K562 (cell line): Measurements from ENCODE around the gene BNIPL. TPM values are rescaled to one million over a fixed set of nuclear protein-coding genes. Genes with fewer than 3 reads are reported as not detected.

Source experiments
- ARID3A ChIP-seq: IDR thresholded peaks from 2 replicates; pipeline ENCODE4 v1.6.1; 2012; ENCODE audit warnings: low read depth, low read length, improper control_type of control experiment, borderline replicate concordance
- DDX20 ChIP-seq: fragments of 450-650 bp; IDR thresholded peaks from 2 replicates; pipeline ENCODE4 v1.6.1; 2016; ENCODE audit warnings: missing genetic modification characterization, low read depth, mild to moderate bottlenecking, missing compliant biosample characterization, moderate library complexity
- ETV5 ChIP-seq: sonication (generic); formaldehyde crosslinking; IDR thresholded peaks from 2 replicates; pipeline ENCODE4 v1.4.0; 2020; ENCODE audit warnings: low read depth, mild to moderate bottlenecking, missing genetic modification reagents
- HDAC3 ChIP-seq: fragments of 450-650 bp; IDR thresholded peaks from 2 replicates; pipeline ENCODE4 v1.6.1; 2018; ENCODE audit warnings: borderline replicate concordance, mild to moderate bottlenecking, moderate library complexity; ENCODE audit not compliant: partially characterized antibody
- HNRNPLL ChIP-seq: fragments of 200-400 bp; formaldehyde crosslinking; IDR thresholded peaks from 2 replicates; pipeline ENCODE4 v1.6.1; 2017; ENCODE audit warnings: low read length, low read depth, mild to moderate bottlenecking; ENCODE audit not compliant: poor library complexity, severe bottlenecking
- JUN ChIP-seq, 2 experiments: sonication (generic) in 1 of 2; formaldehyde crosslinking in 1 of 2; IDR thresholded peaks; 2 replicates each; pipeline versions ENCODE4 v1.6.1 to v1.8.0; 2012 to 2022; ENCODE audit warnings: borderline replicate concordance in 2 of 2, mild to moderate bottlenecking in 2 of 2, improper control_type of control experiment in 1 of 2, low read depth in 1 of 2, low read length in 1 of 2, missing genetic modification reagents in 1 of 2
- MAZ ChIP-seq, 2 experiments: fragments of 450-650 bp in 1 of 2; sonication (generic) in 1 of 2; formaldehyde crosslinking; IDR thresholded peaks in 1 of 2; conservative IDR thresholded peaks in 1 of 2; 2 replicates each; pipeline versions ENCODE4 v1.4.0 to v1.5.0; 2020; ENCODE audit warnings: mild to moderate bottlenecking in 1 of 2, missing genetic modification reagents in 1 of 2
- MLLT1 ChIP-seq, 2 experiments: fragments of 450-650 bp; IDR thresholded peaks; 2 replicates each; pipeline ENCODE4 v1.6.1; 2016
- MYBL2 ChIP-seq, 2 experiments: fragments of 450-650 bp in 1 of 2; sonication (generic) in 1 of 2; formaldehyde crosslinking in 1 of 2; IDR thresholded peaks; 2 replicates each; pipeline versions ENCODE4 v1.6.1 to v1.8.1; 2017 to 2022; ENCODE audit warnings: borderline replicate concordance in 1 of 2, inconsistent platforms in 1 of 2, low read depth in 1 of 2, mild to moderate bottlenecking in 1 of 2, missing genetic modification reagents in 1 of 2, moderate library complexity in 1 of 2
- NCOA4 ChIP-seq: fragments of 450-650 bp; IDR thresholded peaks from 2 replicates; pipeline ENCODE4 v1.6.1; 2018; ENCODE audit warnings: mild to moderate bottlenecking; ENCODE audit not compliant: partially characterized antibody
- NELFE ChIP-seq: IDR thresholded peaks from 2 replicates; pipeline ENCODE4 v1.6.1; 2011; ENCODE audit warnings: mild to moderate bottlenecking; ENCODE audit not compliant: insufficient read depth, insufficient read length
- RBM39 ChIP-seq: fragments of 200-400 bp; formaldehyde crosslinking; optimal IDR thresholded peaks from 2 replicates; pipeline ENCODE3; 2018; ENCODE audit warnings: low read depth, low read length
- RNF219 ChIP-seq: fragments of 250-450 bp; sonication (Bioruptor Pico); IDR thresholded peaks from 2 replicates; pipeline ENCODE4 v1.5.0; 2022; ENCODE audit warnings: mild to moderate bottlenecking
- SMC3 ChIP-seq: conservative IDR thresholded peaks from 2 replicates; pipeline ENCODE4 v1.6.1; 2011; ENCODE audit warnings: low read depth, low read length, improper control_type of control experiment; ENCODE audit not compliant: insufficient read depth
- WHSC1 ChIP-seq: IDR thresholded peaks from one replicate; pipeline ENCODE4 v1.6.1; 2012; ENCODE audit warnings: low read length, control low read depth, inconsistent platforms
- ZFX ChIP-seq: sonication (generic); formaldehyde crosslinking; IDR thresholded peaks from 2 replicates; pipeline ENCODE4 v1.8.0; 2022; ENCODE audit warnings: mild to moderate bottlenecking, missing genetic modification reagents, moderate library complexity
- ZNF174 ChIP-seq: fragments of 250-450 bp; sonication (Bioruptor Pico); IDR thresholded peaks from 2 replicates; pipeline ENCODE4 v1.4.0; 2020; ENCODE audit warnings: mild to moderate bottlenecking
- ZNF277 ChIP-seq: fragments of 250-450 bp; sonication (Bioruptor Pico); IDR thresholded peaks from 2 replicates; pipeline ENCODE4 v1.8.0; 2022; ENCODE audit warnings: inconsistent platforms, mild to moderate bottlenecking, moderate library complexity, borderline replicate concordance
- ZNF561 ChIP-seq: fragments of 450-650 bp; formaldehyde crosslinking; conservative IDR thresholded peaks from 2 replicates; pipeline ENCODE4 v1.4.0; 2020; ENCODE audit warnings: mild to moderate bottlenecking, moderate library complexity
- ZNF79 ChIP-seq: fragments of 250-450 bp; sonication (Bioruptor Pico); IDR thresholded peaks from 2 replicates; pipeline ENCODE4 v1.4.0; 2020; ENCODE audit warnings: low read depth, mild to moderate bottlenecking, moderate library complexity
- polyA plus RNA-seq, 8 experiments: library from polyadenylated mRNA; depleted of rRNA in 4 of 8; stranded (reverse) in 5 of 8; unstranded in 3 of 8; fragments of >200 nt; fragmentation: Nextera tagmentation in 2 of 8; fragmentation: Illumina TruSeq in 1 of 8; extraction: Ambion mirVana in 2 of 8; extraction: Trizol in 1 of 8; gene quantifications; 2 replicates each; pipeline versions ENCODE4 v1.2.1 to v1.2.3, GENCODE V29; 2011 to 2014; ENCODE audit warnings: inconsistent platforms in 1 of 8, missing spikeins in 1 of 8
- total RNA-seq, 7 experiments: library from RNA; depleted of rRNA in 6 of 7; stranded (reverse); fragments of >200 nt in 6 of 7; fragmentation: Illumina TruSeq in 2 of 7; extraction: Trizol in 2 of 7; gene quantifications; 2 replicates each; pipeline versions ENCODE4 v1.2.1 to v1.2.3, GENCODE V29; 2011 to 2021; ENCODE audit warnings: low replicate concordance in 1 of 7

BNIPL gene
- total and polyA plus RNA-seq, 9 of the 15 experiments (the other 6 are each of a cell fraction or from before 2014, with no cell fraction given), result 0.08 to 1.4 (median 0.68) TPM

GRCh38 chr1:151062741-151063371 lies 26.5 kb downstream of the BNIPL start (continued):
- TF ChIP-seq RBM39 (no peak), ZNF277 (CRISPR knock-in tag) (no peak), ZNF79 (CRISPR knock-in tag) (no peak), ZNF174 (no peak), NCOA4 (no peak), WHSC1 (no peak), ETV5 (CRISPR knock-in tag) (no peak), MAZ (CRISPR knock-in tag; conservative IDR thresholded peaks at IDR 0.05 in 1 of 2, IDR thresholded peaks at IDR 0.05 in 1 of 2) (no peak), HNRNPLL (no peak), MYBL2 (IDR thresholded peaks at IDR 0.05; ENCODE audit: low read depth) (no peak), MYBL2 (CRISPR knock-in tag; IDR thresholded peaks at IDR 0.05; ENCODE audit: borderline replicate concordance) (no peak), HDAC3 (no peak), ZNF561 (CRISPR knock-in tag) (no peak), ARID3A (no peak), ZFX (CRISPR knock-in tag) (no peak), MLLT1 (IDR thresholded peaks at IDR 0.05) (no peak), JUN (IDR thresholded peaks at IDR 0.05; ENCODE audit: borderline replicate concordance, low read depth, low read length) (peak; percentile 98), JUN (CRISPR knock-in tag; IDR thresholded peaks at IDR 0.05; ENCODE audit: borderline replicate concordance) (peak; percentile 96; the same call in 1 of the 2 replicates), NELFE (no peak), SMC3 (no peak), DDX20 (tag) (no peak), RNF219 (CRISPR knock-in tag) (no peak)
